Endothelial cell of umbilical vein (primary cell): Measurements from ENCODE around the gene BORCS5. TPM values are rescaled to one million over a fixed set of nuclear protein-coding genes. Genes with fewer than 3 reads are reported as not detected.

Experiments used
- BruUV-seq: library from RNA; stranded (reverse); fragments of 400-500 nt; replicated peaks from 2 replicates; lab custom pipeline; 2021; lab: Mats Ljungman, UMichigan
- CTCF ChIA-PET: fragments of 300-600, 350-600 bp; sonication (Branson Sonifier 250); formaldehyde crosslinking; loops from one replicate; lab custom pipeline; 2021; ENCODE audit warnings: antibody characterized with exemption, inconsistent platforms; lab: Charles Lee
- POLR2A ChIA-PET: fragments of 300-600, 350-600 bp; sonication (Branson Sonifier 250); formaldehyde crosslinking; loops from one replicate; lab custom pipeline; 2021; ENCODE audit warnings: antibody characterized with exemption, inconsistent platforms; lab: Charles Lee
- DNase-seq: peaks from one replicate; pipeline ENCODE4 v3.0.0-alpha.2; 2011; ENCODE audit warnings: low read depth, low spot score
- FAIRE-seq: peaks from 2 replicates; lab custom pipeline; 2011; peaks lifted over from hg19 to GRCh38; lab: Jason Lieb, UNC
- H2AFZ ChIP-seq: 2 replicates; pipeline ENCODE4 v1.6.0; 2012; ENCODE audit warnings: low read depth, low read length, control low read depth, inconsistent platforms
- H3K27ac ChIP-seq: 2 replicates; pipeline ENCODE4 v1.5.1; 2011; ENCODE audit warnings: low read depth, mild to moderate bottlenecking, control low read depth, low read length, moderate library complexity; ENCODE audit not compliant: insufficient read depth
- H3K27me3 ChIP-seq, 2 experiments: 2 replicates each; pipeline versions ENCODE4 v1.6.0 to v1.6.1; 2011; ENCODE audit warnings: low read length in 2 of 2, mixed read lengths in 1 of 2; ENCODE audit not compliant: control insufficient read depth in 2 of 2, insufficient read depth in 2 of 2
- H3K36me3 ChIP-seq, 2 experiments: 2 replicates in 1 of 2; 3 replicates in 1 of 2; pipeline ENCODE4 v1.5.1; 2011; ENCODE audit warnings: low read length in 2 of 2, mild to moderate bottlenecking in 1 of 2, moderate library complexity in 1 of 2; ENCODE audit not compliant: control insufficient read depth in 2 of 2, insufficient read depth in 2 of 2; ENCODE audit errors: extremely low read depth in 1 of 2
- H3K4me1 ChIP-seq: 3 replicates; pipeline ENCODE4 v1.5.1; 2011; ENCODE audit warnings: mild to moderate bottlenecking, low read length; ENCODE audit not compliant: control insufficient read depth, insufficient read depth; ENCODE audit errors: extremely low read depth
- H3K4me2 ChIP-seq: 2 replicates; pipeline ENCODE4 v1.6.1; 2011; ENCODE audit warnings: low read length, control low read depth, mixed read lengths; ENCODE audit not compliant: insufficient read depth
- H3K4me3 ChIP-seq, 3 experiments: fragments of 200-600 bp in 1 of 3; sonication (generic), shearing (Covaris generic) in 1 of 3; replicated peaks in 1 of 3; 2 replicates each; pipeline ENCODE4 v1.5.1; 2011 to 2016; ENCODE audit warnings: control low read depth in 3 of 3, low read length in 3 of 3, mild to moderate bottlenecking in 2 of 3, inconsistent platforms in 1 of 3, low read depth in 1 of 3, moderate library complexity in 1 of 3; ENCODE audit not compliant: insufficient read depth in 1 of 3
- H3K79me2 ChIP-seq: 2 replicates; pipeline ENCODE4 v1.6.0; 2012; ENCODE audit warnings: low read length, inconsistent platforms; ENCODE audit not compliant: control insufficient read depth, insufficient read depth
- H3K9ac ChIP-seq: replicated peaks from 2 replicates; pipeline ENCODE3; 2011; ENCODE audit warnings: low read length, control low read depth; ENCODE audit not compliant: insufficient read depth; ENCODE audit errors: extremely low read depth
- H3K9me1 ChIP-seq: replicated peaks from 3 replicates; pipeline ENCODE4 v1.6.0; 2011; ENCODE audit warnings: mild to moderate bottlenecking, low read length; ENCODE audit not compliant: control insufficient read depth, insufficient read depth; ENCODE audit errors: extremely low read depth
- H3K9me3 ChIP-seq: replicated peaks from 2 replicates; pipeline ENCODE4 v1.5.1; 2012; ENCODE audit warnings: low read length, inconsistent platforms; ENCODE audit not compliant: control insufficient read depth, insufficient read depth
- H4K20me1 ChIP-seq: replicated peaks from 2 replicates; pipeline ENCODE3; 2011; ENCODE audit warnings: mild to moderate bottlenecking, low read length; ENCODE audit not compliant: control insufficient read depth, insufficient read depth; ENCODE audit errors: extremely low read depth
- CTCF ChIP-seq, 2 donors: IDR thresholded peaks; 1 replicate in 1 of 2; 2 replicates in 1 of 2; pipeline ENCODE4 v1.5.1; 2011; ENCODE audit warnings: low read length in 2 of 2, mild to moderate bottlenecking in 2 of 2, moderate library complexity in 2 of 2, control low read depth in 1 of 2, inconsistent platforms in 1 of 2, low read depth in 1 of 2; ENCODE audit not compliant: insufficient read depth in 1 of 2; ENCODE audit errors: extremely low read depth in 1 of 2
- EZH2 ChIP-seq: IDR thresholded peaks from 2 replicates; pipeline ENCODE4 v1.6.1; 2012; ENCODE audit warnings: borderline replicate concordance, low read depth, mild to moderate bottlenecking, moderate library complexity, low read length, inconsistent platforms; ENCODE audit not compliant: severe bottlenecking
- FOS ChIP-seq: IDR thresholded peaks from 2 replicates; pipeline ENCODE4 v1.6.1; 2011; ENCODE audit warnings: mild to moderate bottlenecking, low read length, moderate library complexity, borderline replicate concordance; ENCODE audit not compliant: insufficient read depth
- GATA2 ChIP-seq: IDR thresholded peaks from 2 replicates; pipeline ENCODE4 v1.7.0; 2011; ENCODE audit warnings: low read depth, mild to moderate bottlenecking, moderate library complexity, mixed read lengths, low read length; ENCODE audit not compliant: insufficient read length, insufficient read depth
- JUN ChIP-seq: IDR thresholded peaks from 2 replicates; pipeline ENCODE4 v1.6.1; 2011; ENCODE audit warnings: borderline replicate concordance, low read depth; ENCODE audit not compliant: insufficient read length, insufficient read depth
- MYC ChIP-seq: IDR thresholded peaks from one replicate; pipeline ENCODE4 v1.6.1; 2011; ENCODE audit warnings: mild to moderate bottlenecking, low read depth, low read length
- POLR2A ChIP-seq: IDR thresholded peaks from 2 replicates; pipeline ENCODE4 v1.6.1; 2012; ENCODE audit warnings: low read depth, mild to moderate bottlenecking, control low read depth, low read length
- POLR2AphosphoS5 ChIP-seq: IDR thresholded peaks from 2 replicates; pipeline ENCODE4 v1.6.1; 2012; ENCODE audit warnings: low read depth, mild to moderate bottlenecking, control low read depth, low read length, moderate library complexity; ENCODE audit not compliant: insufficient read depth
- dilution Hi-C: fragments of 300-500 bp; cut with MboI; formaldehyde crosslinking; loops from one replicate; pipeline ENCODE4 v1.15.0; 2019; ENCODE audit warnings: low sequenced_read_pairs; ENCODE audit not compliant: extremely low pct_ligation_motif_present
- intact Hi-C: fragments of 100-400 bp; cut with micrococcal nuclease; formaldehyde crosslinking; loops from one replicate; pipeline ENCODE4 v1.10.0; 2022
- polyA plus RNA-seq, 4 experiments: library from polyadenylated mRNA; depleted of rRNA in 3 of 4; stranded (reverse) in 3 of 4; unstranded in 1 of 4; fragments of >200 nt; gene quantifications; 2 replicates each; pipeline versions ENCODE4 v1.2.1 to v1.2.3, GENCODE V29; 2011 to 2012; ENCODE audit warnings: missing spikeins in 1 of 4
- total RNA-seq: library from RNA; stranded (reverse); gene quantifications from 2 replicates; pipeline ENCODE4 v1.2.3, GENCODE V29; 2021
- TF ChIP-seq, protein P1 (sequence below): IDR thresholded peaks from 2 replicates; pipeline ENCODE4 v1.6.1; 2011; ENCODE audit not compliant: insufficient read depth, insufficient read length

The BORCS5 gene
- total and polyA plus RNA-seq, 2 donors (not counting 3 experiments of a cell fraction or from before 2014, with no cell fraction given): 8.3 to 10.5 TPM

- Histone ChIP-seq H2AFZ (no peak overlapping the region), H3K9ac (no peak overlapping the region), H3K4me3 (no peak overlapping the region), H4K20me1 (no peaks in the 10 kb centered on the region), H3K27me3 (no peaks in the 10 kb centered on the region), H3K79me2 (no peaks in the 10 kb centered on the region), H3K9me1 (no peaks in the 10 kb centered on the region), H3K9me3 (no peaks in the 10 kb centered on the region), H3K4me1 (no peaks in the 10 kb centered on the region), H3K27ac (no peak overlapping the region), H3K36me3 (no peaks in the 10 kb centered on the region), H3K4me2 (no peak overlapping the region)
- BruUV-seq: no TSS peak
- ChIA-PET POLR2A (no interaction called here), CTCF (no interaction called here)
- TF ChIP-seq MYC: no peak
- TF ChIP-seq, protein P1, sequence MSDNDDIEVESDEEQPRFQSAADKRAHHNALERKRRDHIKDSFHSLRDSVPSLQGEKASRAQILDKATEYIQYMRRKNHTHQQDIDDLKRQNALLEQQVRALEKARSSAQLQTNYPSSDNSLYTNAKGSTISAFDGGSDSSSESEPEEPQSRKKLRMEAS: no peak
- TF ChIP-seq CTCF (IDR thresholded peaks at IDR 0.05; ENCODE audit: extremely low read depth in 1 of 2, insufficient read depth in 1 of 2, low read depth in 1 of 2, low read length in 2 of 2): no peak
- TF ChIP-seq FOS: no peak
- TF ChIP-seq JUN: no peak
- TF ChIP-seq POLR2A: no peak
- no peak for TF ChIP-seq GATA2
- TF ChIP-seq POLR2AphosphoS5: no peak
- no peak for TF ChIP-seq EZH2
- dilution Hi-C loops (no loop called here), intact Hi-C loops (no loop called here)
- no peak for DNase-seq
- no peak for FAIRE-seq
Observed at GRCh38 chr12:12372946-12373722, 16.3 kb downstream of the BORCS5 start.
